Neural crest cell (in vitro differentiated cells): ENCODE measurements around the gene SLC22A3. TPM values are rescaled to one million over a fixed set of nuclear protein-coding genes. Genes with fewer than 3 reads are reported as not detected.
"Not testable (repeated sequence)": the region's sequence is repeated elsewhere in the genome, so short reads cannot be mapped to it uniquely, and the experiment has no call there.

ENCODE experiments used
- DNase-seq: peaks from one replicate; pipeline ENCODE4 v3.0.0; 2021; ENCODE audit warnings: low read depth, mixed read lengths, low spot score
- H3K27ac Mint-ChIP-seq: one replicate; pipeline ENCODE4 v1.8.0; 2021; ENCODE audit warnings: mild to moderate bottlenecking, mixed read lengths; ENCODE audit not compliant: unreplicated experiment
- H3K27me3 Mint-ChIP-seq: 2 replicates; pipeline ENCODE4 v1.8.0; 2021; ENCODE audit warnings: low read depth, mild to moderate bottlenecking, mixed read lengths
- H3K36me3 Mint-ChIP-seq: 2 replicates; pipeline ENCODE4 v1.8.0; 2021; ENCODE audit warnings: low read depth, mild to moderate bottlenecking, mixed read lengths
- H3K4me1 Mint-ChIP-seq: 2 replicates; pipeline ENCODE4 v1.8.0; 2021; ENCODE audit warnings: mixed read lengths
- H3K4me3 Mint-ChIP-seq: one replicate; pipeline ENCODE4 v1.8.0; 2021; ENCODE audit warnings: mild to moderate bottlenecking, mixed read lengths
- H3K9me3 Mint-ChIP-seq: 2 replicates; pipeline ENCODE4 v1.8.0; 2021; ENCODE audit warnings: mixed read lengths
- total RNA-seq: library from RNA; stranded (reverse); gene quantifications from 2 replicates; pipeline ENCODE4 v1.2.1, GENCODE V29; 2021
- TF ChIP-seq, protein P1 (sequence below): fragments of 200-600 bp; sonication (generic); conservative IDR thresholded peaks from 2 replicates; pipeline ENCODE4 v1.5.0; 2021; ENCODE audit warnings: antibody characterized with exemption, mild to moderate bottlenecking

The SLC22A3 gene
- total RNA-seq, 1 donor from 2014 or later = 0.12 TPM

DNA sequence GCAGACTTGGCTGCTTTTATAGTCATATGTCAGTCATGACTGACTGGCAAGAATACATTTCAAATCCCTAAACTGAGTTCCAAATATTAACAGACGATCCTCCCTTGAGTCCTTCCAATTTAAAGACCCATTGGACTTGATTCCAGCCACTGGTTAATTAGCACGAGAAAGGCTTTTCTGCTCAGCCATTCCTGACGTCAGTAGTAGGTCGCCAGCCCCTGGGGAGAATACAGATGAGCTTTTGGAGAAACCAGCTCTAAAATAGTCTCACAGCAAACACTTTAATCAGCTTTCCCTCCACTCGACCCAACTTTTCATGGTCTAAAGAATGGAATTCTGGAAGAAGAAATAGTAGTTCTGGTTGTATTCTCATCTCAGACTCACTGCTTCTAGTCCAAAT is 91.6 kb downstream of the SLC22A3 start:
- DNase-seq = no peak
- H3K4me1 Mint-ChIP-seq = no peaks in the 10 kb centered on the region
- no peak overlapping the region for H3K4me3 Mint-ChIP-seq
- no peaks in the 10 kb centered on the region for H3K9me3 Mint-ChIP-seq
- H3K27ac Mint-ChIP-seq = no peak overlapping the region
- H3K27me3 Mint-ChIP-seq = peaks cover 8% of the 10 kb centered on the region
- TF ChIP-seq, protein P1, sequence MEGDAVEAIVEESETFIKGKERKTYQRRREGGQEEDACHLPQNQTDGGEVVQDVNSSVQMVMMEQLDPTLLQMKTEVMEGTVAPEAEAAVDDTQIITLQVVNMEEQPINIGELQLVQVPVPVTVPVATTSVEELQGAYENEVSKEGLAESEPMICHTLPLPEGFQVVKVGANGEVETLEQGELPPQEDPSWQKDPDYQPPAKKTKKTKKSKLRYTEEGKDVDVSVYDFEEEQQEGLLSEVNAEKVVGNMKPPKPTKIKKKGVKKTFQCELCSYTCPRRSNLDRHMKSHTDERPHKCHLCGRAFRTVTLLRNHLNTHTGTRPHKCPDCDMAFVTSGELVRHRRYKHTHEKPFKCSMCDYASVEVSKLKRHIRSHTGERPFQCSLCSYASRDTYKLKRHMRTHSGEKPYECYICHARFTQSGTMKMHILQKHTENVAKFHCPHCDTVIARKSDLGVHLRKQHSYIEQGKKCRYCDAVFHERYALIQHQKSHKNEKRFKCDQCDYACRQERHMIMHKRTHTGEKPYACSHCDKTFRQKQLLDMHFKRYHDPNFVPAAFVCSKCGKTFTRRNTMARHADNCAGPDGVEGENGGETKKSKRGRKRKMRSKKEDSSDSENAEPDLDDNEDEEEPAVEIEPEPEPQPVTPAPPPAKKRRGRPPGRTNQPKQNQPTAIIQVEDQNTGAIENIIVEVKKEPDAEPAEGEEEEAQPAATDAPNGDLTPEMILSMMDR = no peak
- no peaks in the 10 kb centered on the region for H3K36me3 Mint-ChIP-seq

DNA sequence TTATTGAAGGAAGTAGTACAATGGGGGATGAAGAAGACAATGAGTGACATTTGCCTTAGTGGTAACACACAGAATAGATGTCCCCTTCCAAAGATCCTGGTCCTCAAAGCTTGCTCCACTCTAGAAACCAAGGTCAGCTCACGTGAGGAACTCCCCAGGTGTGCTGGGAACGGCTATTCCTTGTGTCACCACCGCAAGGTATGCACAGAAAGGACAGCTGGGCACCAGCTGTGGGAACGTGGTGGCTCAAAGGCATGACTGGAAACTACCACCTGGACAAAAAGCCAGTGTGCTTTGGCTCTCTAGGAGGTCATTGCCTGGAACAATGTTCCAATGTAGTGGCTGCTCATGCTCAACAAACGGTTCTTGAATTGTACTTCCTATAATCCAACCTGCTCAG is 94.0 kb downstream of the SLC22A3 start:
- H3K27ac Mint-ChIP-seq = no peak overlapping the region
- DNase-seq = no peak
- H3K4me3 Mint-ChIP-seq = no peak overlapping the region
- H3K27me3 Mint-ChIP-seq = peaks cover 10% of the 10 kb centered on the region
- no peaks in the 10 kb centered on the region for H3K4me1 Mint-ChIP-seq
- no peaks in the 10 kb centered on the region for H3K36me3 Mint-ChIP-seq
- TF ChIP-seq, protein P1 = no peak
- no peaks in the 10 kb centered on the region for H3K9me3 Mint-ChIP-seq

DNA sequence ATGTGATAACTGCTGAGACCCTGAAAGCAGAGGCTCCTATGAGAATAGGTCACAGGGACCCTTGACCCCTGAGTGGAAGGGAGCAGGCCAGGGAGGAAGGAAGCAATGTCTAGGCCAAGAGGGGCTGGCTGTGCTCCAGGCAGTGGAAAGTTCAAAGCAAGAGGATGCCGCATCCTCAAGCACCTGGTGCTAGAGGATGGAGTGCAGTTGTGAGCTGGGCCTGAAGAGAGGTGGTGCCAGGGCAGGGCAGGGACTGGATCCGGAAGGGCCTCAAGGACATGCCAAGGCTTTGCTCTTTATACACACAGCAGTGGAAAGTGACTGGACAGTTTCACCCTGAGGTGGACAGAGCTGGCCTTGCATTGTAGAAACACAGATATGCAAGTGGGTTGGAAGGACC is 97.0 kb downstream of the SLC22A3 start:
- H3K4me3 Mint-ChIP-seq = no peak overlapping the region
- no peak overlapping the region for H3K27ac Mint-ChIP-seq
- no peaks in the 10 kb centered on the region for H3K4me1 Mint-ChIP-seq
- peaks cover 2% of the 10 kb centered on the region for H3K27me3 Mint-ChIP-seq
- TF ChIP-seq, protein P1 = no peak
- no peak for DNase-seq
- H3K36me3 Mint-ChIP-seq = no peaks in the 10 kb centered on the region
- peaks cover 3% of the 10 kb centered on the region for H3K9me3 Mint-ChIP-seq

DNA sequence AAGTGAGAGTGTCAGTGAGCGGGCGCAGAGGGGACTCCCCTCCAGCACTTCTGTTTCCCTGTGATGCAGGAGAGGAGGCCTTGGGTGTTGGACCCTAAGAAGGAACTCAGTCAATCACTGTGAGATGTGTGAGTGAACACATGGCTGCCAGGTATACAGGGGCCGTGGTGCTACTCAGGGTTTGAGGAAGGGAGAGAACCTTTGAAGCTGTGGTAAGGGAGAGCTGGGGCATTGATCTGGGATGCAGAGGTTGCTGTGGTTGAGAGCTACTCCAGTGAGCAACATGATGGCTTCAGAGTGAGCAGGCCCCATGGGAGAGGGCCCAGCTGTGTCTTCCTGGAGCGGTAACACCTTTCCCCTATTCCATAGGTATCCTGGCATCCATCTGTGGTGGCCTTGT is 99.2 kb downstream of the SLC22A3 start:
- Mint-ChIP-seq H3K4me3 (no peak overlapping the region), H3K27ac (no peak overlapping the region), H3K9me3 (peaks cover 3% of the 10 kb centered on the region), H3K27me3 (peaks cover 2% of the 10 kb centered on the region), H3K36me3 (no peaks in the 10 kb centered on the region), H3K4me1 (no peaks in the 10 kb centered on the region)
- TF ChIP-seq, protein P1 = no peak
- DNase-seq = no peak

DNA sequence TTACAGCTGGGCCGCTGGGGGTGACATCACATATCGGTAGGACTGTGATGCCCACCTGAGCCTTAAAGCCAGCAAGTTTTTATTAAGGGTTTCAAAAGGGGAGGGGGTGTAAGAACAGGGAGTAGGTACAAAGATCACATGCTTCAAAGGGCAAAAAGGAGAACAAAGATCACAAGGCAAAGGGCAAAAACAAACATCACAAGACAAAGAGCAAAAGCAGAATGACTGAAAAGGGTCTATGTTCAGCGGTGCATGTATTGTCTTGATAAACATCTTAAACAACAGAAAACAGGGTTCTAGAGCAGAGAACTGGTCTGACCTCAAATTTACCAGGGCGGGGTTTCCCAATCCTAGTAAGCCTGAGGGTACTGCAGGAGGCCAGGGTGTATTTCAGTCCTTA is 101.6 kb downstream of the SLC22A3 start:
- H3K36me3 Mint-ChIP-seq, DNase-seq, H3K27me3 Mint-ChIP-seq, H3K27ac Mint-ChIP-seq, H3K4me3 Mint-ChIP-seq, H3K9me3 Mint-ChIP-seq, H3K4me1 Mint-ChIP-seq: not testable (repeated sequence)

DNA sequence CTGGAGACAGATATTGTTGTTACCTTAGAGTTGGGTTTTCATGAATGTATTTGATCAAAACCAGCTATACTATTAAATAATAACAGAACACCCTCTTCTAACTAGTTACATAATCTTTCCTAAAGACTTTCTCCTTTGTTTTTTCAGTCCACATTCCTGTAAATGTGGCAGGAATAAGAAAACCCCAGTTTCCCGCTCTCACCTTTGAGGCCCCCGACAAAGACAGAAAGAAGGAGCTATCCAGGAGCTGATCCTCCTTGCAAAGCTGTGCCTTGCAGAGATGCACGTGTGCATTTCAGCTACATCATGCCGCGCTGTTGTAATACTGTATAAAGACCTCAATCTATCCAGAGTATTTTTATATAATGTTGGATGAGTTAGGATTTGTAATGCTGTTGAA is 102.7 kb downstream of the SLC22A3 start:
- TF ChIP-seq, protein P1 = no peak
- H3K27me3 Mint-ChIP-seq = peaks cover 2% of the 10 kb centered on the region
- H3K9me3 Mint-ChIP-seq = peaks cover 3% of the 10 kb centered on the region
- no peaks in the 10 kb centered on the region for H3K36me3 Mint-ChIP-seq
- no peaks in the 10 kb centered on the region for H3K4me1 Mint-ChIP-seq
- no peak overlapping the region for H3K4me3 Mint-ChIP-seq
- H3K27ac Mint-ChIP-seq = no peak overlapping the region
- DNase-seq = no peak
